Skin of body (tissue), 2 donors: ENCODE data around the gene NKTR. TPM values are rescaled to one million over a fixed set of nuclear protein-coding genes. Genes with fewer than 3 reads are reported as not detected.
A peak's percentile ranks its signal among the peaks of the same experiment; 100 is the strongest.
"Not testable (repeated sequence)": the region's sequence is repeated elsewhere in the genome, so short reads cannot be mapped to it uniquely, and the experiment has no call there.

ENCODE experiments used
- DNase-seq: peaks from one replicate; lab custom pipeline; 2025; lab: John Stamatoyannopoulos, UW
- total RNA-seq: library from RNA; depleted of rRNA; stranded (reverse); fragments of >200 nt; gene quantifications from one replicate; pipeline ENCODE4 v1.2.3, GENCODE V29; 2014

NKTR gene
- total RNA-seq, 1 donor from 2014 or later = 183 TPM

GRCh38 chr3:42595682-42596081 is 4.8 kb upstream of the NKTR start:
- DNase-seq = no peak

GRCh38 chr3:42597098-42597497 is 3.4 kb upstream of the NKTR start:
- DNase-seq = not testable (repeated sequence)

GRCh38 chr3:42600958-42601675 is 631 bp downstream of the NKTR start:
- peak; percentile 63 for DNase-seq

GRCh38 chr3:42601896-42602581 is 1.6 kb downstream of the NKTR start:
- no peak for DNase-seq

- no peak for DNase-seq
Measured at GRCh38 chr3:42602961-42603360, 2.5 kb downstream of the NKTR start.

GRCh38 chr3:42605546-42606173 is 5.2 kb downstream of the NKTR start:
- DNase-seq = no peak

GRCh38 chr3:42608581-42608980 is 8.1 kb downstream of the NKTR start:
- DNase-seq = peak; percentile 8

- DNase-seq = peak; percentile 4
Measured at GRCh38 chr3:42610976-42611375, 10.5 kb downstream of the NKTR start.

GRCh38 chr3:42612217-42612616 is 11.7 kb downstream of the NKTR start:
- DNase-seq = no peak

- DNase-seq = no peak
Measured at GRCh38 chr3:42612928-42613327, 12.4 kb downstream of the NKTR start.

- DNase-seq = no peak
Measured at GRCh38 chr3:42613462-42613861, 13.0 kb downstream of the NKTR start.

GRCh38 chr3:42631620-42632019 is 31.1 kb downstream of the NKTR start:
- no peak for DNase-seq

GRCh38 chr3:42632146-42632545 is 31.7 kb downstream of the NKTR start:
- DNase-seq = no peak

GRCh38 chr3:42633544-42633943 is 33.1 kb downstream of the NKTR start:
- DNase-seq = no peak

GRCh38 chr3:42635111-42635510 is 34.6 kb downstream of the NKTR start:
- no peak for DNase-seq

GRCh38 chr3:42637001-42637400 is 36.5 kb downstream of the NKTR start:
- no peak for DNase-seq

GRCh38 chr3:42638339-42638842 is 37.9 kb downstream of the NKTR start:
- no peak for DNase-seq

- DNase-seq = no peak
Measured at GRCh38 chr3:42639192-42639591, 38.7 kb downstream of the NKTR start.

GRCh38 chr3:42640129-42640528 is 39.6 kb downstream of the NKTR start:
- no peak for DNase-seq

GRCh38 chr3:42640771-42641370 is 40.4 kb downstream of the NKTR start:
- no peak for DNase-seq

GRCh38 chr3:42647821-42648459 is 47.5 kb downstream of the NKTR start:
- DNase-seq = no peak

GRCh38 chr3:42649006-42649405 is 48.5 kb downstream of the NKTR start:
- no peak for DNase-seq
